Smooth muscle cell of the coronary artery (primary cell): ENCODE measurements around the gene KRTAP5-4. TPM values are rescaled to one million over a fixed set of nuclear protein-coding genes. Genes with fewer than 3 reads are reported as not detected.

ENCODE experiments used
- total RNA-seq: library from RNA; depleted of rRNA; stranded (reverse); fragments of >200 nt; gene quantifications from 2 replicates; pipeline ENCODE4 v1.2.3, GENCODE V29; 2014; ENCODE audit warnings: low replicate concordance

The KRTAP5-4 gene, protein sequence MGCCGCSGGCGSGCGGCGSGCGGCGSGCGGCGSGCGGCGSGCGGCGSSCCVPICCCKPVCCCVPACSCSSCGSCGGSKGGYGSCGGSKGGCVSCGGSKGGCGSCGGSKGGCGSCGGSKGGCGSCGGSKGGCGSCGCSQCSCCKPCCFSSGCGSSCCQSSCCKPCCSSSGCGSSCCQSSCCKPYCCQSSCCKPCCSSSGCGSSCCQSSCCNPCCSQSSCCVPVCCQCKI
- total RNA-seq, result not detected in 2 replicates

DNA sequence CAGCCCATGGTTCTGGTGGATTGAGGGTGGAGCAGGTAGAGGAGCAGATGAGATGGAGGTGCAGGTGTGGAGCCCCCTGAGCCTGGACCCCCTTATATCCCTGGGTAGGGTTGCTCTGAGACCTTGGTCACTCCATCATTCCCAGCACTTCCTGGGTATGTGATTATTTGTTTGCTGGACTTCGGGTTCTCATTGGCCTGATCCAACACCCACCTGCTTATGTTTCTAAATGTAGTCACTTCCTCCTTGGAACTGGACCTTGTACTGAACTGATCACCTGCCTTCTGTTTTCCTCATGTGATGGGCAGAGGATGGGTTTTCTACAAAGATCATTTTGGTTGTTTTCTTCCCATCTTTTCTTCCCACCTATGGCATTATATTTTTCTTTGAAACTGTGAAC is at the start of gene KRTAP5-4:
TSS of gene KRTAP5-4 (minus strand) at position 53 of the 400 bp plus-strand sequence. CDS start at position 8, 45 bp downstream.

GRCh38 chr11:1629326-1630185 is 7.6 kb upstream of the KRTAP5-4 start, which contains the start of gene KRTAP5-5:
Gene KRTAP5-5 (plus strand): TSS chr11:1629775. CDS start chr11:1629841, 66 bp downstream.

GRCh38 chr11:1608363-1608762 is 13.6 kb downstream of the KRTAP5-4 start, which contains the start of gene KRTAP5-3:
Gene KRTAP5-3 (minus strand): TSS chr11:1608463. CDS start chr11:1608385, 78 bp downstream.

GRCh38 chr11:1597994-1598380 is 24.0 kb downstream of the KRTAP5-4 start, which contains the start of gene KRTAP5-2:
Gene KRTAP5-2 (minus strand): TSS chr11:1598294. CDS start chr11:1598250, 44 bp downstream.

DNA sequence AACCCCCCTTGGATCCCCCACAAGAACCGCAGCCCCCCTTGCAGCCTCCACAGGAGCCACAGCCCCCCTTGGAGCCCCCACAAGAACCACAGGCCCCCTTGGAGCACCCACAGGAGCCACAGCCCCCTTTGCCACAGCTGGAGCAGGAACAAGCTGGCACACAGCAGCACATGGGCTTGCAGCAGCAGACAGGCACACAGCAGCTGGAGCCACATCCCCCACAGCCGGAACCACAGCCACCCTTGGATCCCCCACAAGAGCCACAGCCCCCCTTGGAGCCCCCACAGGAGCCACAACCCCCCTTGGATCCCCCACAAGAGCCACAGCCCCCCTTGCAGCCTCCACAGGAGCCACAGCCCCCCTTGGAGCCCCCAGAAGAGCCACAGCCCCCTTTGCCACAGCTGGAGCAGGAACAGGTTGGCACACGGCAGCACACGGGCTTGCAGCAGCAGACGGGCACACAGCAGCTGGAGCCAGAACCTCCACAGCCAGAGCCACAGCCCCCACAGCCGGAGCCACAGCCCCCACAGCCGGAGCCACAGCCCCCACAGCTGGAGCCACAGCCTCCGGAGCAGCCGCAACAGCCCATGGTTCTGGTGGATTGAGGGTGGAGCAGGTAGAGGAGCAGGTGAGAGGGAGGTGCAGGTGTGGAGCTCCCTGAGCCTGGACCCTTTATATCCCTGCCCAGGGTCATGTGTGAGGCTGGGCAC is 37.1 kb downstream of the KRTAP5-4 start, which contains the start of gene KRTAP5-1:
TSS of gene KRTAP5-1 (minus strand) at position 623 of the 710 bp plus-strand sequence. CDS start at position 589, 34 bp downstream.

GRCh38 chr11:1572197-1573076 is 49.5 kb downstream of the KRTAP5-4 start, which contains the start of gene DUSP8:
Gene DUSP8 (minus strand): TSS chr11:1572271. CDS start chr11:1565826, 6,445 bp downstream.

Other genes with a start within 250 kb of the KRTAP5-4 start
- gene BRSK2, start 232.2 kb downstream of the KRTAP5-4 start, total RNA-seq, result 0.23 and 0.47 TPM in 2 replicates
- gene MOB2, start 135.4 kb downstream of the KRTAP5-4 start, total RNA-seq, result 26.3 and 55.0 TPM in 2 replicates
- gene DUSP8, start 49.9 kb downstream of the KRTAP5-4 start, total RNA-seq, result 0.23 TPM in 1 of 2 replicates, not detected in the other
- gene KRTAP5-1, start 36.9 kb downstream of the KRTAP5-4 start, total RNA-seq, result not detected in 2 replicates
- not detected in 2 replicates for gene KRTAP5-2, start 23.8 kb downstream of the KRTAP5-4 start, total RNA-seq
- gene KRTAP5-3, start 13.7 kb downstream of the KRTAP5-4 start, total RNA-seq, result not detected in 2 replicates
- gene KRTAP5-5, start 7.6 kb upstream of the KRTAP5-4 start, total RNA-seq, result not detected in 2 replicates
- not detected in 2 replicates for gene KRTAP5-6, start 75.1 kb upstream of the KRTAP5-4 start, total RNA-seq
- 0.82 and 2.5 TPM in 2 replicates for gene IFITM10, start 128.5 kb upstream of the KRTAP5-4 start, total RNA-seq
- 196 and 514 TPM in 2 replicates for gene CTSD, start 141.8 kb upstream of the KRTAP5-4 start, total RNA-seq
- 0.38 TPM in 1 of 2 replicates, not detected in the other for gene SYT8, start 212.9 kb upstream of the KRTAP5-4 start, total RNA-seq
- not detected in 2 replicates for gene TNNI2, start 216.8 kb upstream of the KRTAP5-4 start, total RNA-seq
- 0.53 and 25.2 TPM in 2 replicates for gene LSP1, start 230.9 kb upstream of the KRTAP5-4 start, total RNA-seq